ENCODE results near the gene NBEAL2. TPM values are rescaled to one million over a fixed set of nuclear protein-coding genes. Genes with fewer than 3 reads are reported as not detected.

The NBEAL2 gene
- total RNA-seq, 1 experiment from 2014 or later: 80.0 TPM

DNA sequence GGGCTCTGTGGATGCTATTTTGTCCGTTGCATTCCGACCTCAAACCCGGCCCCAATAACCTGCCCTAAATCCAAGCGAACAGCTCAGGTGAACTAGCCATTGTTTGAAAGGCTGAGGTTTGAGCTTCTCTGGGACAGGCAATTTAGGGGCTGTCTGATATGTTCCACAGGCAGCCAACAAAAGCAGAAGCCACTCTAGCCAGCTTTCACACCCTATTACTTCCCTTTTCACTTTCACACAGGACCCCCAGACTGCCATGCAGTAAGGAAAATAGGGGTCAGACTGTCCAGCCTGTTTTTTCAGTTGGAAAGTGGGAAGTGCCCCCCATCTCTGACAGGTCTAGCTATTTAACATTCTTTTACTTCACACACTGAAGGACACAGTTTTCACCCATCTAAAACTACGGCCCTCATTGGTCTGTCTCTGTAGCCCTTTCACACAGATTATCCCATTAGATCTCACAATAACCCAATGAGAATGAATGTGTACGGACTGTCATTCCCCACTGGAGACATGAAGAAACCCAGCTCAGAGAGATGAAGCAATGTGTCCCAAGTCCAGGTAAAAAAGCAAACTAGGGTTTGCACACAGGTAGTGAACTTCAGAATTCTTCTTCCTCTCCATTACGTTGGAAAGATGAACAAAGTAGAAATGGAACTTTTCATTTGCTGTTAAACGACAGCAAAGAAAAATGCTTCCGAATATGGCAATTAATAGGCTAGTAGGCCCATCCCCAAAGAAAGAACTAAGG lies 4.9 kb upstream of the NBEAL2 start:
- TF ChIP-seq SMAD4 (CRISPR knock-in tag; IDR thresholded peaks at IDR 0.05): no peak
- TF ChIP-seq, protein P1, sequence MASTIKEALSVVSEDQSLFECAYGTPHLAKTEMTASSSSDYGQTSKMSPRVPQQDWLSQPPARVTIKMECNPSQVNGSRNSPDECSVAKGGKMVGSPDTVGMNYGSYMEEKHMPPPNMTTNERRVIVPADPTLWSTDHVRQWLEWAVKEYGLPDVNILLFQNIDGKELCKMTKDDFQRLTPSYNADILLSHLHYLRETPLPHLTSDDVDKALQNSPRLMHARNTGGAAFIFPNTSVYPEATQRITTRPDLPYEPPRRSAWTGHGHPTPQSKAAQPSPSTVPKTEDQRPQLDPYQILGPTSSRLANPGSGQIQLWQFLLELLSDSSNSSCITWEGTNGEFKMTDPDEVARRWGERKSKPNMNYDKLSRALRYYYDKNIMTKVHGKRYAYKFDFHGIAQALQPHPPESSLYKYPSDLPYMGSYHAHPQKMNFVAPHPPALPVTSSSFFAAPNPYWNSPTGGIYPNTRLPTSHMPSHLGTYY (CRISPR knock-in tag; IDR thresholded peaks at IDR 0.05): no peak
- TF ChIP-seq, protein P2, sequence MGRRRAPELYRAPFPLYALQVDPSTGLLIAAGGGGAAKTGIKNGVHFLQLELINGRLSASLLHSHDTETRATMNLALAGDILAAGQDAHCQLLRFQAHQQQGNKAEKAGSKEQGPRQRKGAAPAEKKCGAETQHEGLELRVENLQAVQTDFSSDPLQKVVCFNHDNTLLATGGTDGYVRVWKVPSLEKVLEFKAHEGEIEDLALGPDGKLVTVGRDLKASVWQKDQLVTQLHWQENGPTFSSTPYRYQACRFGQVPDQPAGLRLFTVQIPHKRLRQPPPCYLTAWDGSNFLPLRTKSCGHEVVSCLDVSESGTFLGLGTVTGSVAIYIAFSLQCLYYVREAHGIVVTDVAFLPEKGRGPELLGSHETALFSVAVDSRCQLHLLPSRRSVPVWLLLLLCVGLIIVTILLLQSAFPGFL (CRISPR knock-in tag; IDR thresholded peaks at IDR 0.05; ENCODE audit: borderline replicate concordance): no peak
- TF ChIP-seq, protein P3, sequence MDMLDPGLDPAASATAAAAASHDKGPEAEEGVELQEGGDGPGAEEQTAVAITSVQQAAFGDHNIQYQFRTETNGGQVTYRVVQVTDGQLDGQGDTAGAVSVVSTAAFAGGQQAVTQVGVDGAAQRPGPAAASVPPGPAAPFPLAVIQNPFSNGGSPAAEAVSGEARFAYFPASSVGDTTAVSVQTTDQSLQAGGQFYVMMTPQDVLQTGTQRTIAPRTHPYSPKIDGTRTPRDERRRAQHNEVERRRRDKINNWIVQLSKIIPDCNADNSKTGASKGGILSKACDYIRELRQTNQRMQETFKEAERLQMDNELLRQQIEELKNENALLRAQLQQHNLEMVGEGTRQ (CRISPR knock-in tag; IDR thresholded peaks at IDR 0.05): no peak
- no peak for TF ChIP-seq HMGA2 (CRISPR knock-in tag; IDR thresholded peaks at IDR 0.05)
- TF ChIP-seq, protein P4, sequence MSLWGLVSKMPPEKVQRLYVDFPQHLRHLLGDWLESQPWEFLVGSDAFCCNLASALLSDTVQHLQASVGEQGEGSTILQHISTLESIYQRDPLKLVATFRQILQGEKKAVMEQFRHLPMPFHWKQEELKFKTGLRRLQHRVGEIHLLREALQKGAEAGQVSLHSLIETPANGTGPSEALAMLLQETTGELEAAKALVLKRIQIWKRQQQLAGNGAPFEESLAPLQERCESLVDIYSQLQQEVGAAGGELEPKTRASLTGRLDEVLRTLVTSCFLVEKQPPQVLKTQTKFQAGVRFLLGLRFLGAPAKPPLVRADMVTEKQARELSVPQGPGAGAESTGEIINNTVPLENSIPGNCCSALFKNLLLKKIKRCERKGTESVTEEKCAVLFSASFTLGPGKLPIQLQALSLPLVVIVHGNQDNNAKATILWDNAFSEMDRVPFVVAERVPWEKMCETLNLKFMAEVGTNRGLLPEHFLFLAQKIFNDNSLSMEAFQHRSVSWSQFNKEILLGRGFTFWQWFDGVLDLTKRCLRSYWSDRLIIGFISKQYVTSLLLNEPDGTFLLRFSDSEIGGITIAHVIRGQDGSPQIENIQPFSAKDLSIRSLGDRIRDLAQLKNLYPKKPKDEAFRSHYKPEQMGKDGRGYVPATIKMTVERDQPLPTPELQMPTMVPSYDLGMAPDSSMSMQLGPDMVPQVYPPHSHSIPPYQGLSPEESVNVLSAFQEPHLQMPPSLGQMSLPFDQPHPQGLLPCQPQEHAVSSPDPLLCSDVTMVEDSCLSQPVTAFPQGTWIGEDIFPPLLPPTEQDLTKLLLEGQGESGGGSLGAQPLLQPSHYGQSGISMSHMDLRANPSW (CRISPR knock-in tag; conservative IDR thresholded peaks at IDR 0.05; ENCODE audit: low read depth): no peak
- no peak for TF ChIP-seq NFE2L1 (CRISPR knock-in tag; IDR thresholded peaks at IDR 0.05)
- TF ChIP-seq, protein P5, sequence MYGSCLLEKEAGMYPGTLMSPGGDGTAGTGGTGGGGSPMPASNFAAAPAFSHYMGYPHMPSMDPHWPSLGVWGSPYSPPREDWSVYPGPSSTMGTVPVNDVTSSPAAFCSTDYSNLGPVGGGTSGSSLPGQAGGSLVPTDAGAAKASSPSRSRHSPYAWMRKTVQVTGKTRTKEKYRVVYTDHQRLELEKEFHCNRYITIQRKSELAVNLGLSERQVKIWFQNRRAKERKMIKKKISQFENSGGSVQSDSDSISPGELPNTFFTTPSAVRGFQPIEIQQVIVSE (CRISPR knock-in tag; IDR thresholded peaks at IDR 0.05; ENCODE audit: borderline replicate concordance): no peak

DNA sequence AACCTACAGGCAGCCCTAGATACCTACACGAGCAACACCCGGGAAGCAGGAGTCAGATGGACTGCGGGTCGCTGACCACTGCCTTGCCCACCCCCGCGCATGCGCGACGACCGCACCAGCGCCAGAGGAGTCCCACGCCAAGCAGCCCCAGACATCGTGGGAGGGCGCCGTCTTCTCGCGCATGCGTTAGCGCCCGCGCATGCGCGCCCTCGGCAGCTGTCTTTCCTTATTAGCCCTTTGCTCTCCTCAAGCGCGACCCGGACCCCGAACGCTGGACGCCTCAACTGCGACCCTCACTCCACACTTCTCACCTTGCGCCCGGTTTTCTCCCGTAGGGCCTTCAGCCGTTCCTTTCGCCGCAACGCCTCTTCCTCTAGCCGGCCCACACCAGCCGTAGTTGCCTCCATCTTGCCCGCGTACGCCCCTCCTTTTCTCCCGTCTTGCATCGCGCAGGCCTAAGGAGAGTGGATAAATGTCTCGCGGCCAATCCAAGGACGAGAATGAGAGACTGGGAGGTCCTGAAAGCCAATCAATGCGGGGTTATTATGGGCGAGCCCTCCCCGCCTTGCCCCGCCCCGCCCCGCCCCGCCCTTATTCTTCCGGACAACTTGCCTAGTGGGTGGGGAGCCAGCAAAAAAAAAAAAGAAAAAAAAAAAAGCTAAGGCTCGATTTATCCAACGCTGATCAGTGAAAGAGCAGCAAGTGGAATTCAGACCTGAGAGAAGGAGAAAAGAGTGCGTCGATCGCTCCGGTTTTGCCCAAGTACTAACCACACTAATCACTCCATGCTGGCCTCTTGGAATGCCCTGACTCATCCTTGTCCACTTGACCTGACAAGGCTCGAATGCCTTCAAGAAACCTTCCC lies 2.9 kb upstream of the NBEAL2 start, which contains the start of gene CCDC12:
TSS of gene CCDC12 (minus strand) at position 420 of the 865 bp plus-strand sequence. CDS start at position 407, 13 bp downstream.
- Mint-ChIP-seq H3K4me1 (peaks cover 25% of the 10 kb centered on the region), H3K27ac (peak within 1 kb of the TSS; percentile 99), H3K36me3 (peaks cover 12% of the 10 kb centered on the region), H3K9me3 (no peaks in the 10 kb centered on the region), H3K4me3 (peak within 1 kb of the TSS; percentile 98), H3K27me3 (ENCODE audit: low read depth) (peaks cover 5% of the 10 kb centered on the region)
- peak; percentile 81 for ATAC-seq
- peak; percentile 91 for DNase-seq (ENCODE audit: low spot score)
- ChIA-PET CTCF (interaction anchor here (0.6 to 2.0 kb wide), 10 partner anchors 11 to 382 kb away, joined by 3 to 12 read pairs (median 4); no protein-coding TSS in a partner anchor), POLR2A (interaction anchor here (0.6 to 1.3 kb wide), 6 partner anchors 9 to 338 kb away, joined by 3 to 6 read pairs (median 3); no protein-coding TSS in a partner anchor)
- no peak for TF ChIP-seq ZNF219 (CRISPR knock-in tag; IDR thresholded peaks at IDR 0.05; ENCODE audit: borderline replicate concordance)
- no peak for TF ChIP-seq OVOL2 (CRISPR knock-in tag; IDR thresholded peaks at IDR 0.05; ENCODE audit: borderline replicate concordance)
- peak; percentile 85; the same call in 1 of the 2 replicates for TF ChIP-seq MYBL2 (CRISPR knock-in tag; IDR thresholded peaks at IDR 0.05)
- TF ChIP-seq ESRRA (CRISPR knock-in tag; IDR thresholded peaks at IDR 0.05; ENCODE audit: borderline replicate concordance): no peak
- no peak for TF ChIP-seq KAT7 (CRISPR knock-in tag; IDR thresholded peaks at IDR 0.05; ENCODE audit: borderline replicate concordance)
- TF ChIP-seq CBFB (CRISPR knock-in tag; IDR thresholded peaks at IDR 0.05; ENCODE audit: low read depth): no peak
- 0 out of 2 replicates have a peak, but pooled peaks have one; percentile 10 for TF ChIP-seq ZNF416 (CRISPR knock-in tag; IDR thresholded peaks at IDR 0.05)
- no peak for TF ChIP-seq SMAD3 (CRISPR knock-in tag; IDR thresholded peaks at IDR 0.05; ENCODE audit: borderline replicate concordance)
- TF ChIP-seq, protein P5 (CRISPR knock-in tag; IDR thresholded peaks at IDR 0.05; ENCODE audit: borderline replicate concordance): no peak
- no peak for TF ChIP-seq ZNF232 (CRISPR knock-in tag; IDR thresholded peaks at IDR 0.05)
- TF ChIP-seq ZNF396 (CRISPR knock-in tag; IDR thresholded peaks at IDR 0.05; ENCODE audit: borderline replicate concordance): no peak
- TF ChIP-seq ZNF423 (CRISPR knock-in tag; IDR thresholded peaks at IDR 0.05): no peak
- no peak for TF ChIP-seq TEAD4 (CRISPR knock-in tag; IDR thresholded peaks at IDR 0.05)
- TF ChIP-seq, protein P6, sequence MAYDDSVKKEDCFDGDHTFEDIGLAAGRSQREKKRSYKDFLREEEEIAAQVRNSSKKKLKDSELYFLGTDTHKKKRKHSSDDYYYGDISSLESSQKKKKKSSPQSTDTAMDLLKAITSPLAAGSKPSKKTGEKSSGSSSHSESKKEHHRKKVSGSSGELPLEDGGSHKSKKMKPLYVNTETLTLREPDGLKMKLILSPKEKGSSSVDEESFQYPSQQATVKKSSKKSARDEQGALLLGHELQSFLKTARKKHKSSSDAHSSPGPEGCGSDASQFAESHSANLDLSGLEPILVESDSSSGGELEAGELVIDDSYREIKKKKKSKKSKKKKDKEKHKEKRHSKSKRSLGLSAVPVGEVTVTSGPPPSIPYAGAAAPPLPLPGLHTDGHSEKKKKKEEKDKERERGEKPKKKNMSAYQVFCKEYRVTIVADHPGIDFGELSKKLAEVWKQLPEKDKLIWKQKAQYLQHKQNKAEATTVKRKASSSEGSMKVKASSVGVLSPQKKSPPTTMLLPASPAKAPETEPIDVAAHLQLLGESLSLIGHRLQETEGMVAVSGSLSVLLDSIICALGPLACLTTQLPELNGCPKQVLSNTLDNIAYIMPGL (CRISPR knock-in tag; IDR thresholded peaks at IDR 0.05): no peak
- TF ChIP-seq JUN (CRISPR knock-in tag; IDR thresholded peaks at IDR 0.05): no peak
- no peak for TF ChIP-seq TCF7 (CRISPR knock-in tag; IDR thresholded peaks at IDR 0.05; ENCODE audit: low read depth)

More for the DNA sequence above, 4.9 kb upstream of the NBEAL2 start:
- Mint-ChIP-seq H3K27me3 (ENCODE audit: low read depth) (no peaks in the 10 kb centered on the region), H3K27ac (peak overlapping the region; percentile 76), H3K4me1 (peaks cover 25% of the 10 kb centered on the region), H3K9me3 (no peaks in the 10 kb centered on the region), H3K4me3 (peak overlapping the region; percentile 98), H3K36me3 (peaks cover 15% of the 10 kb centered on the region)
- no peak for DNase-seq (ENCODE audit: low spot score)
- CTCF ChIA-PET: no interaction called here
- POLR2A ChIA-PET: no interaction called here
- ATAC-seq: no peak

Data from WTC11 (cell line).